Erythroblast (primary cell): ENCODE measurements around the gene PRXL2C.
"Not testable (repeated sequence)": the region's sequence is repeated elsewhere in the genome, so short reads cannot be mapped to it uniquely, and the experiment has no call there.

Source experiments
- GATA1 ChIP-seq: IDR thresholded peaks from 2 replicates; pipeline ENCODE4 v1.6.1; 2011; ENCODE audit warnings: low read depth, mild to moderate bottlenecking, control low read depth, low read length, moderate library complexity
- POLR2A ChIP-seq: IDR thresholded peaks from 2 replicates; pipeline ENCODE4 v1.6.1; 2011; ENCODE audit warnings: mild to moderate bottlenecking, low read length

DNA sequence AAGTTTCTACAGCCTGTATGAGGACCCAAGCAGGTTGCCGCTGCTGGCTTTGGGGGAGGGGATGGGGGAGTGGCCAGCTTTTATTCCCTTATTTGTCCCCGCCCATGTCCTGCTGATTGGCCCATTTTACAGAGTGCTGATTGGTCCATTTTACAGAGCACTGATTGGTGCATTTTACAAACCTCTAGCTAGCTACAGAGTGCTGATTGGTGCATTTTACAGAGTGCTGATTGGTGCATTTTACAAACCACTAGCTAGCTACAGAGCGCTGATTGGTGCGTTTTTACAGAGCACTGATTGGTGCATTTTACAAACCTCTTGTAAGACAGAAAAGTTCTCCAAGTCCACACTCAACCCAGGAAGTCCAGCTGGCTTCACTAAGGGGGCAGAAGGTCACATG is 18.7 kb upstream of the PRXL2C start:
- TF ChIP-seq POLR2A, GATA1: not testable (repeated sequence)
